HepG2 (cell line): ENCODE results near the gene ATXN7L3. TPM values are rescaled to one million over a fixed set of nuclear protein-coding genes. Genes with fewer than 3 reads are reported as not detected.

Experiments used
- ATF1 ChIP-seq: IDR thresholded peaks from 2 replicates; pipeline ENCODE4 v1.6.1; 2016; ENCODE audit warnings: mild to moderate bottlenecking, control low read depth
- HNRNPLL ChIP-seq: fragments of 200-400 bp; formaldehyde crosslinking; IDR thresholded peaks from 2 replicates; pipeline ENCODE4 v1.6.1; 2017; ENCODE audit warnings: mild to moderate bottlenecking, low read depth, low read length; ENCODE audit not compliant: poor library complexity, severe bottlenecking
- HOXA3 ChIP-seq: sonication (generic); formaldehyde crosslinking; IDR thresholded peaks from 2 replicates; pipeline ENCODE4 v1.5.0; 2020; ENCODE audit warnings: missing genetic modification reagents
- HOXA9 ChIP-seq: sonication (generic); formaldehyde crosslinking; IDR thresholded peaks from 2 replicates; pipeline ENCODE4 v1.8.1; 2022; ENCODE audit warnings: missing genetic modification reagents, mild to moderate bottlenecking, moderate library complexity, borderline replicate concordance
- RAD21 ChIP-seq: fragments of 450-650 bp; formaldehyde crosslinking; IDR thresholded peaks from 2 replicates; pipeline ENCODE4 v1.5.0; 2020; ENCODE audit warnings: mild to moderate bottlenecking
- ZBTB38 ChIP-seq: sonication (generic); formaldehyde crosslinking; IDR thresholded peaks from 2 replicates; pipeline ENCODE4 v1.5.1; 2020; ENCODE audit warnings: mild to moderate bottlenecking, missing genetic modification reagents
- ZNF547 ChIP-seq: sonication (generic); formaldehyde crosslinking; IDR thresholded peaks from 2 replicates; pipeline ENCODE4 v1.5.1; 2020; ENCODE audit warnings: mild to moderate bottlenecking, missing genetic modification reagents
- polyA plus RNA-seq, 8 experiments: library from polyadenylated mRNA; depleted of rRNA in 3 of 8; stranded (reverse) in 7 of 8; unstranded in 1 of 8; fragments of >200 nt; fragmentation: Illumina TruSeq in 4 of 8; extraction: Trizol in 4 of 8; gene quantifications; 2 replicates each; pipeline versions ENCODE4 v1.2.1 to v1.2.3, GENCODE V29; 2011 to 2016; ENCODE audit warnings: low read depth in 4 of 8, missing spikeins in 1 of 8, mixed read lengths in 1 of 8; ENCODE audit not compliant: insufficient read depth in 1 of 8
- total RNA-seq, 5 experiments: library from RNA; depleted of rRNA; stranded (reverse); fragments of >200 nt; fragmentation: Illumina TruSeq; extraction: Trizol; gene quantifications; 2 replicates each; pipeline ENCODE4 v1.2.3, GENCODE V29; 2016; ENCODE audit warnings: low read depth in 1 of 5
- TF ChIP-seq, protein P1 (sequence below): sonication (generic); formaldehyde crosslinking; IDR thresholded peaks from 2 replicates; pipeline ENCODE4 v1.5.1; 2020; ENCODE audit warnings: mild to moderate bottlenecking, missing genetic modification reagents, moderate library complexity

ATXN7L3 gene
- total and polyA plus RNA-seq, 2 of the 13 experiments (the other 11 are each of a cell fraction or from before 2014, with no cell fraction given) = 44.5 to 59.1 TPM

DNA sequence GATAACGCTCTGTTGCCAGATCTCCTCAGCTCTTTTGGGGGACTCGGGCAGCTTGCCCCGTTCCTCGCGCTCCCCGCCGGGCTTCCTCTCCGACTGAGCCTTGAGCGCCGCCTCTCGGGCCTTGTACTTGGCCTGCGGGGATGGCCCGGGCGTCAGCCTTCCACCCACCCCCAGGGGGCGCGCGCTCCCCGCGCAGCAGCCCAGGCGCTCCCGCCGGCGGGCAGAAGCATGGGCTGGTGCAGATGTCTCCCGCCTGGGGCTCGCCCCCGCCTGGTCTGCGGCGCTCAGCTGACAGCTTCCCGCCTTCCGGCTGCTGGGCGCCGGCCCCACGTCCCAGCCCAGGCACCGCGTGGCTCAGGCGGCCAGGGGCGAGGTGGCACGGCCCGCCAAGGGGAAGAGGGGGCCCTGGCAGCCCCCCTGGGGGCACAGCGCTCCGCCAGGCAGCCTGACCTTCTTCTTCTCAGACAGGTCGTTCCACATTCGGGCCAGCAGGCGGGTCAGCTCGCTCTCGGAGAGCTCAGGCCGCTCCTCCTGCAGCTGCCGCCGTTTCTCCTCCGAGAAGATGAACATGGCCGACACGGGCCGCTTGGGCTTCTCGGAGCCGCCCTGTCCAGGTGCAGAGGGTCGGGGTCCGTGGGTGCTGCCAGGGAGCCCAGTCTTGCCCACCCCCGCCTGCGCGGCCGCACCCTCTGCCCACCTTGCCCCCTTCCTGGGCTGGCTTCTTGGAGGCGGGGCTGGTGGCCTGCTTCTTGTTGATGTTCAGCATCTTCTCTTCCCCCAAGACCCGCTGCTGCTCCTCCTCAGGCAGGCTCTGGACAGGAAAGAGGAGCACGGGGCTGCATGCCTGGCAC is 10.9 kb upstream of the ATXN7L3 start (continued):
- TF ChIP-seq, protein P1, sequence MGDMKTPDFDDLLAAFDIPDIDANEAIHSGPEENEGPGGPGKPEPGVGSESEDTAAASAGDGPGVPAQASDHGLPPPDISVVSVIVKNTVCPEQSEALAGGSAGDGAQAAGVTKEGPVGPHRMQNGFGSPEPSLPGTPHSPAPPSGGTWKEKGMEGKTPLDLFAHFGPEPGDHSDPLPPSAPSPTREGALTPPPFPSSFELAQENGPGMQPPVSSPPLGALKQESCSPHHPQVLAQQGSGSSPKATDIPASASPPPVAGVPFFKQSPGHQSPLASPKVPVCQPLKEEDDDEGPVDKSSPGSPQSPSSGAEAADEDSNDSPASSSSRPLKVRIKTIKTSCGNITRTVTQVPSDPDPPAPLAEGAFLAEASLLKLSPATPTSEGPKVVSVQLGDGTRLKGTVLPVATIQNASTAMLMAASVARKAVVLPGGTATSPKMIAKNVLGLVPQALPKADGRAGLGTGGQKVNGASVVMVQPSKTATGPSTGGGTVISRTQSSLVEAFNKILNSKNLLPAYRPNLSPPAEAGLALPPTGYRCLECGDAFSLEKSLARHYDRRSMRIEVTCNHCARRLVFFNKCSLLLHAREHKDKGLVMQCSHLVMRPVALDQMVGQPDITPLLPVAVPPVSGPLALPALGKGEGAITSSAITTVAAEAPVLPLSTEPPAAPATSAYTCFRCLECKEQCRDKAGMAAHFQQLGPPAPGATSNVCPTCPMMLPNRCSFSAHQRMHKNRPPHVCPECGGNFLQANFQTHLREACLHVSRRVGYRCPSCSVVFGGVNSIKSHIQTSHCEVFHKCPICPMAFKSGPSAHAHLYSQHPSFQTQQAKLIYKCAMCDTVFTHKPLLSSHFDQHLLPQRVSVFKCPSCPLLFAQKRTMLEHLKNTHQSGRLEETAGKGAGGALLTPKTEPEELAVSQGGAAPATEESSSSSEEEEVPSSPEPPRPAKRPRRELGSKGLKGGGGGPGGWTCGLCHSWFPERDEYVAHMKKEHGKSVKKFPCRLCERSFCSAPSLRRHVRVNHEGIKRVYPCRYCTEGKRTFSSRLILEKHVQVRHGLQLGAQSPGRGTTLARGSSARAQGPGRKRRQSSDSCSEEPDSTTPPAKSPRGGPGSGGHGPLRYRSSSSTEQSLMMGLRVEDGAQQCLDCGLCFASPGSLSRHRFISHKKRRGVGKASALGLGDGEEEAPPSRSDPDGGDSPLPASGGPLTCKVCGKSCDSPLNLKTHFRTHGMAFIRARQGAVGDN (CRISPR knock-in tag) = peak; percentile 25; the same call in 1 of the 2 replicates
- no peak for TF ChIP-seq ATF1 (CRISPR knock-in tag)
- TF ChIP-seq RAD21 (CRISPR knock-in tag) = peak; percentile 47
- no peak for TF ChIP-seq HOXA9 (CRISPR knock-in tag)
- peak; percentile 45; the same call in 1 of the 2 replicates for TF ChIP-seq HOXA3 (CRISPR knock-in tag)
- TF ChIP-seq HNRNPLL = no peak
- peak; percentile 62; the same call in 1 of the 2 replicates for TF ChIP-seq ZBTB38 (CRISPR knock-in tag)
- 0 out of 2 replicates have a peak, but pooled peaks have one; percentile 25 for TF ChIP-seq ZNF547
